ENCODE results near the gene ZNF281. TPM values are rescaled to one million over a fixed set of nuclear protein-coding genes. Genes with fewer than 3 reads are reported as not detected.

The ZNF281 gene
- total RNA-seq, 2 experiments from 2014 or later = 13.5 to 13.7 TPM

- Mint-ChIP-seq H3K9me3 (no peaks in the 10 kb centered on the region), H3K4me1 (peaks cover 6% of the 10 kb centered on the region), H3K27ac (no peak overlapping the region), H3K36me3 (ENCODE audit: low read depth) (peaks cover 18% of the 10 kb centered on the region), H3K27me3 (no peaks in the 10 kb centered on the region), H3K4me3 (no peak overlapping the region)
- ChIA-PET POLR2A (interaction anchor here (0.7 kb wide), 1 partner anchor 11 kb away, joined by 3 read pairs; no protein-coding TSS in a partner anchor), CTCF (no interaction called here)
- no peak for DNase-seq
These were observed 9.3 kb downstream of the ZNF281 start for GRCh38 chr1:200400556-200400955.

GRCh38 chr1:200399860-200400259, 10.0 kb downstream of the ZNF281 start:
- CTCF ChIA-PET = no interaction called here
- Mint-ChIP-seq H3K4me3 (no peak overlapping the region), H3K27ac (no peak overlapping the region), H3K27me3 (no peaks in the 10 kb centered on the region), H3K4me1 (peaks cover 3% of the 10 kb centered on the region), H3K36me3 (ENCODE audit: low read depth) (peaks cover 15% of the 10 kb centered on the region), H3K9me3 (no peaks in the 10 kb centered on the region)
- POLR2A ChIA-PET = no interaction called here
- no peak for DNase-seq

GRCh38 chr1:200398373-200398772, 11.5 kb downstream of the ZNF281 start:
- CTCF ChIA-PET = interaction anchor here (0.7 kb wide), 2 partner anchors 33 to 193 kb away, joined by 3 to 4 read pairs; no protein-coding TSS in a partner anchor
- H3K27ac Mint-ChIP-seq = no peak overlapping the region
- no peaks in the 10 kb centered on the region for H3K27me3 Mint-ChIP-seq
- H3K9me3 Mint-ChIP-seq = no peaks in the 10 kb centered on the region
- DNase-seq = no peak
- no peak overlapping the region for H3K4me3 Mint-ChIP-seq
- peaks cover 13% of the 10 kb centered on the region for H3K36me3 Mint-ChIP-seq (ENCODE audit: low read depth)
- H3K4me1 Mint-ChIP-seq = peaks cover 3% of the 10 kb centered on the region
- POLR2A ChIA-PET = no interaction called here

- no peak for DNase-seq
- H3K4me3 Mint-ChIP-seq = no peak overlapping the region
- H3K9me3 Mint-ChIP-seq = no peaks in the 10 kb centered on the region
- ChIA-PET POLR2A (no interaction called here), CTCF (no interaction called here)
- no peaks in the 10 kb centered on the region for H3K27me3 Mint-ChIP-seq
- H3K36me3 Mint-ChIP-seq (ENCODE audit: low read depth) = peaks cover 3% of the 10 kb centered on the region
- H3K27ac Mint-ChIP-seq = no peak overlapping the region
- H3K4me1 Mint-ChIP-seq = no peaks in the 10 kb centered on the region
These were observed 17.1 kb downstream of the ZNF281 start for GRCh38 chr1:200392625-200393185.

GRCh38 chr1:200391747-200392146, 18.1 kb downstream of the ZNF281 start:
- ChIA-PET POLR2A (no interaction called here), CTCF (no interaction called here)
- Mint-ChIP-seq H3K27ac (no peak overlapping the region), H3K9me3 (no peaks in the 10 kb centered on the region), H3K4me1 (no peaks in the 10 kb centered on the region), H3K27me3 (no peaks in the 10 kb centered on the region), H3K36me3 (ENCODE audit: low read depth) (peaks cover 3% of the 10 kb centered on the region), H3K4me3 (no peak overlapping the region)
- no peak for DNase-seq

GRCh38 chr1:200388791-200389190, 21.0 kb downstream of the ZNF281 start:
- Mint-ChIP-seq H3K27me3 (no peaks in the 10 kb centered on the region), H3K4me3 (no peak overlapping the region), H3K27ac (no peak overlapping the region), H3K4me1 (no peaks in the 10 kb centered on the region), H3K36me3 (ENCODE audit: low read depth) (no peaks in the 10 kb centered on the region), H3K9me3 (no peaks in the 10 kb centered on the region)
- POLR2A ChIA-PET = no interaction called here
- CTCF ChIA-PET = no interaction called here
- no peak for DNase-seq

GRCh38 chr1:200386416-200386815, 23.4 kb downstream of the ZNF281 start:
- ChIA-PET POLR2A (interaction anchor here (0.6 kb wide), 1 partner anchor 179 kb away, joined by 3 read pairs; no protein-coding TSS in a partner anchor), CTCF (interaction anchor here (0.6 to 0.7 kb wide), 3 partner anchors 50 to 1544 kb away, joined by 3 to 4 read pairs (median 3); no protein-coding TSS in a partner anchor)
- Mint-ChIP-seq H3K9me3 (no peaks in the 10 kb centered on the region), H3K36me3 (ENCODE audit: low read depth) (no peaks in the 10 kb centered on the region), H3K4me1 (no peaks in the 10 kb centered on the region), H3K27ac (no peak overlapping the region), H3K4me3 (no peak overlapping the region), H3K27me3 (no peaks in the 10 kb centered on the region)
- DNase-seq = no peak

GRCh38 chr1:200384818-200385390, 24.9 kb downstream of the ZNF281 start:
- H3K4me3 Mint-ChIP-seq = no peak overlapping the region
- ChIA-PET POLR2A (no interaction called here), CTCF (no interaction called here)
- H3K4me1 Mint-ChIP-seq = no peaks in the 10 kb centered on the region
- no peaks in the 10 kb centered on the region for H3K9me3 Mint-ChIP-seq
- no peaks in the 10 kb centered on the region for H3K36me3 Mint-ChIP-seq (ENCODE audit: low read depth)
- H3K27me3 Mint-ChIP-seq = no peaks in the 10 kb centered on the region
- no peak for DNase-seq
- no peak overlapping the region for H3K27ac Mint-ChIP-seq

- DNase-seq = no peak
- H3K27me3 Mint-ChIP-seq = no peaks in the 10 kb centered on the region
- peaks cover 8% of the 10 kb centered on the region for H3K4me1 Mint-ChIP-seq
- H3K27ac Mint-ChIP-seq = no peak overlapping the region
- H3K9me3 Mint-ChIP-seq = no peaks in the 10 kb centered on the region
- H3K36me3 Mint-ChIP-seq (ENCODE audit: low read depth) = no peaks in the 10 kb centered on the region
- H3K4me3 Mint-ChIP-seq = no peak overlapping the region
- ChIA-PET POLR2A (no interaction called here), CTCF (no interaction called here)
These were observed 28.4 kb downstream of the ZNF281 start for GRCh38 chr1:200381256-200381984.

- ChIA-PET CTCF (no interaction called here), POLR2A (no interaction called here)
- H3K36me3 Mint-ChIP-seq (ENCODE audit: low read depth) = no peaks in the 10 kb centered on the region
- peaks cover 8% of the 10 kb centered on the region for H3K4me1 Mint-ChIP-seq
- H3K27ac Mint-ChIP-seq = no peak overlapping the region
- no peak for DNase-seq
- no peaks in the 10 kb centered on the region for H3K27me3 Mint-ChIP-seq
- no peaks in the 10 kb centered on the region for H3K9me3 Mint-ChIP-seq
- H3K4me3 Mint-ChIP-seq = no peak overlapping the region
These were observed 29.2 kb downstream of the ZNF281 start for GRCh38 chr1:200380589-200381021.

- CTCF ChIA-PET = no interaction called here
- Mint-ChIP-seq H3K9me3 (no peaks in the 10 kb centered on the region), H3K4me1 (peaks cover 8% of the 10 kb centered on the region), H3K4me3 (no peak overlapping the region), H3K36me3 (ENCODE audit: low read depth) (no peaks in the 10 kb centered on the region), H3K27ac (no peak overlapping the region), H3K27me3 (no peaks in the 10 kb centered on the region)
- DNase-seq = no peak
- POLR2A ChIA-PET = no interaction called here
These were observed 29.8 kb downstream of the ZNF281 start for GRCh38 chr1:200379940-200380588.

- peaks cover 8% of the 10 kb centered on the region for H3K4me1 Mint-ChIP-seq
- DNase-seq = no peak
- CTCF ChIA-PET = no interaction called here
- POLR2A ChIA-PET = no interaction called here
- no peak overlapping the region for H3K27ac Mint-ChIP-seq
- no peaks in the 10 kb centered on the region for H3K27me3 Mint-ChIP-seq
- no peaks in the 10 kb centered on the region for H3K36me3 Mint-ChIP-seq (ENCODE audit: low read depth)
- no peak overlapping the region for H3K4me3 Mint-ChIP-seq
- no peaks in the 10 kb centered on the region for H3K9me3 Mint-ChIP-seq
These were observed 30.4 kb downstream of the ZNF281 start for GRCh38 chr1:200379432-200379757.

GRCh38 chr1:200378096-200378495, 31.7 kb downstream of the ZNF281 start:
- H3K27ac Mint-ChIP-seq = no peak overlapping the region
- H3K4me1 Mint-ChIP-seq = peaks cover 8% of the 10 kb centered on the region
- H3K4me3 Mint-ChIP-seq = no peak overlapping the region
- ChIA-PET CTCF (interaction anchor here (1.1 kb wide), 1 partner anchor 9 kb away, joined by 3 read pairs; no protein-coding TSS in a partner anchor), POLR2A (no interaction called here)
- no peaks in the 10 kb centered on the region for H3K9me3 Mint-ChIP-seq
- no peak for DNase-seq
- H3K36me3 Mint-ChIP-seq (ENCODE audit: low read depth) = no peaks in the 10 kb centered on the region
- peaks cover 3% of the 10 kb centered on the region for H3K27me3 Mint-ChIP-seq
